Measurements from ENCODE around the gene TMEM218.

Gene TMEM218

DNA sequence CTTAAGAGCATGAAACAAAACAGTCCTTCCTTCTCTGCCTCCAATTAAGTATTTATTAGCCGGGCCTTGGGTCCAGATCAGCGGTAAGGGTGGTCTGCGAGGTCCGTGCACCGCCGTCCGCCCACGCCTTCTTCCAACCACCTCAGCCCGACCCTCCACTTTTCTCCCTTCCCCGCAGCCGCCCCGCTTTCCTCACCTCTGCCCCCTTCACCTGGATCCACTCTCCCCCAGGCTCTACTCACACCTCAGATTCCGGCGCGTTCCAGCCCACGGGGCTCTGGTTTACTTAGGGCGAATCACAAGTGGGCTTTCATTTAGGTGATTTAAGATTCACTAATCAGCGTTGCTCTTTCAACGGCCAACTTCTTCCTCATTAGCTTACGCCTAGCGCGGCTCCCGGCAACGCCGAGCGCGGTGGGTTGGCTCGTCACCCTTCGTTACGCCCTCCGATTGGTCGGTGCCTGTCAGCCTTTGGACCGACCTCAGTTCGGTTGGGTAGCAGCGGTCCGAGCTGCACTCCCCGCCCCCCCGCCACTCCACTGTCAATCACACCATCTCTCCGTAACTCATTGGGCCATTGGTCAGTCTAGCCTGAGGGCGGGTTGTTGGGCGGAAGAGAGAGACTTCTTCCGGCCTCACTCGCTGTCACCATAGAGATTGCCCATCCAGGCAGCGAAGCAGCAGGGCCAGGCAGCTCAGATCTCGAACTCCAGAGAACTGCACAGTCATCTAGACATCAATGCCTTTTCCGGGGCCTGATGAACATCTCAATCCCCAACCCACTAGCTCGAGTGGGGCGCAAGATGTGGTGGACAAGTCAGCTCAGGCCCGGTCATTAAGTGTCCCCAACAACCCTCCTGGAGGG is at the start of gene TMEM218:
Gene TMEM218 (minus strand): TSS at position 284 of the 865 bp plus-strand sequence. CDS start 9,385 bp downstream, outside the sequence.
- DNase-seq (ENCODE audit: low read depth), result peak; percentile 97
- TF ChIP-seq, protein P1, sequence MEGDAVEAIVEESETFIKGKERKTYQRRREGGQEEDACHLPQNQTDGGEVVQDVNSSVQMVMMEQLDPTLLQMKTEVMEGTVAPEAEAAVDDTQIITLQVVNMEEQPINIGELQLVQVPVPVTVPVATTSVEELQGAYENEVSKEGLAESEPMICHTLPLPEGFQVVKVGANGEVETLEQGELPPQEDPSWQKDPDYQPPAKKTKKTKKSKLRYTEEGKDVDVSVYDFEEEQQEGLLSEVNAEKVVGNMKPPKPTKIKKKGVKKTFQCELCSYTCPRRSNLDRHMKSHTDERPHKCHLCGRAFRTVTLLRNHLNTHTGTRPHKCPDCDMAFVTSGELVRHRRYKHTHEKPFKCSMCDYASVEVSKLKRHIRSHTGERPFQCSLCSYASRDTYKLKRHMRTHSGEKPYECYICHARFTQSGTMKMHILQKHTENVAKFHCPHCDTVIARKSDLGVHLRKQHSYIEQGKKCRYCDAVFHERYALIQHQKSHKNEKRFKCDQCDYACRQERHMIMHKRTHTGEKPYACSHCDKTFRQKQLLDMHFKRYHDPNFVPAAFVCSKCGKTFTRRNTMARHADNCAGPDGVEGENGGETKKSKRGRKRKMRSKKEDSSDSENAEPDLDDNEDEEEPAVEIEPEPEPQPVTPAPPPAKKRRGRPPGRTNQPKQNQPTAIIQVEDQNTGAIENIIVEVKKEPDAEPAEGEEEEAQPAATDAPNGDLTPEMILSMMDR (IDR thresholded peaks at IDR 0.05; ENCODE audit: control insufficient read depth, insufficient read depth, low read depth, low read length, missing control alignments), result no peak
- peak within 1 kb of the TSS; percentile 99 for H3K4me3 ChIP-seq (ENCODE audit: control insufficient read depth, low read depth, low read length)

DNA sequence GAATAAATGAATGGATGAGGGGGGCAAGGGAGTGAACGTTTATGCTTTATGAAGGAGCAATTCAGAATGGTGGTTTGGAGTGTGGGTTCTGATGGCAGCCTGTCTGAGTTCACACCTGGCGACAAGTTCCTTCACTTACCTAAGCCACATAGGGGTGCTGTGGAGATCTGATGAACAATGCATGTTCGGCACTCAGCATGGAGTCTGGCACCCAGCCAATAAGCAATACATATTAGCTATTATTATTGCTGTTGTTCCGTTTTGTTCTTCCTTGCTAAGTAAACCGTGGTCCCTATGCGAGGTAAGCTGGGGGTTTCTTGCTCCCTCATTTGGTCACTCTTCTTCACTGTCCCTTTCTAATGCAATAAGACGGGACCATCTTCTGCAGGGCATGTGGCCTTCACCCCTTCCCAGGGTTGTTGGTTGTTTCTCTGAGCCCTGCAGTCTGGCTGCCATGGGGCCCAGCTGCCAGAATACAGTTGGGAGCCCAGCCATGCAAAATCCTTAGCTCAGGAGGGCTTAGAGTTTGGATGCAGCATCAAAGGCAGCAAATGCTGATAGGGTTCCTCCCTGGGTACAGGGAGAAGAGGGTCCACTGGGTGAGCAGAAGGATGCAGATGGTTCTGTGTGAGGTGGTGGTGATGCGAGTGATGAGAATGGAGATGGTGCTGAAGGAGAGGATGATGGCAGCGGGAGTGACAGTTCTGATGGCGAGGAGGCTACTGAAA is 46.7 kb upstream of the TMEM218 start:
- TF ChIP-seq, protein P1 (IDR thresholded peaks at IDR 0.05; ENCODE audit: control insufficient read depth, insufficient read depth, low read depth, low read length, missing control alignments), result no peak
- DNase-seq (ENCODE audit: low read depth), result no peak
- no peak overlapping the region for H3K4me3 ChIP-seq (ENCODE audit: control insufficient read depth, low read depth, low read length)

DNA sequence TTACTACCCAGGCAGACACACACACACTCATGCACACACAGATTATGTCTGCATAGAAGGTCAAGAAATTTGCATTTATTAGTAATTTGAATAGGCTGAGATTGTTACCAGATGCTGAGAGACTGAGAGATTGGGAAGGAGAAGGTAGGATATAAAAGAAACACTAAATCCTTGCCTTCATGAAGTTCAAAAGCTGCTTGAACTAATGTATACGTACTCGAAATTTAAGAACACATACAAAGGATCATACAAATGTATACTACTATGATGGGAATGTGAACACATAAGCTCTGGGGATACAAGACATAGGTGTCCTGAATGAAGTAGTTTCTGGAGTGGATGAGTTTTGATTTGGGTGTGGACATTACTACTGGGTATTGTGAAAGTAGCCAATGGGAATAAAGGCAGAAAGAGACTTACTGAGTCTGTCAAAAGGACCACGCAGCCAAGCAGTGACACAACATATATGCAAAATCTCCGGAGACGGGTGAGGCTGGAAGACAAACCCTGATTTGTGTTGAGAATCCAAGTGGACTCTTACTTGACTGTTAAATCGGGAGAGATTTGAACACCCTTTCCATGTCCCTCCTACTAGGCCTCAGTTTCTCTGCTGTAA is 45.8 kb upstream of the TMEM218 start:
- DNase-seq (ENCODE audit: low read depth), result no peak
- TF ChIP-seq, protein P1 (IDR thresholded peaks at IDR 0.05; ENCODE audit: control insufficient read depth, insufficient read depth, low read depth, low read length, missing control alignments), result no peak
- no peak overlapping the region for H3K4me3 ChIP-seq (ENCODE audit: control insufficient read depth, low read depth, low read length)

DNA sequence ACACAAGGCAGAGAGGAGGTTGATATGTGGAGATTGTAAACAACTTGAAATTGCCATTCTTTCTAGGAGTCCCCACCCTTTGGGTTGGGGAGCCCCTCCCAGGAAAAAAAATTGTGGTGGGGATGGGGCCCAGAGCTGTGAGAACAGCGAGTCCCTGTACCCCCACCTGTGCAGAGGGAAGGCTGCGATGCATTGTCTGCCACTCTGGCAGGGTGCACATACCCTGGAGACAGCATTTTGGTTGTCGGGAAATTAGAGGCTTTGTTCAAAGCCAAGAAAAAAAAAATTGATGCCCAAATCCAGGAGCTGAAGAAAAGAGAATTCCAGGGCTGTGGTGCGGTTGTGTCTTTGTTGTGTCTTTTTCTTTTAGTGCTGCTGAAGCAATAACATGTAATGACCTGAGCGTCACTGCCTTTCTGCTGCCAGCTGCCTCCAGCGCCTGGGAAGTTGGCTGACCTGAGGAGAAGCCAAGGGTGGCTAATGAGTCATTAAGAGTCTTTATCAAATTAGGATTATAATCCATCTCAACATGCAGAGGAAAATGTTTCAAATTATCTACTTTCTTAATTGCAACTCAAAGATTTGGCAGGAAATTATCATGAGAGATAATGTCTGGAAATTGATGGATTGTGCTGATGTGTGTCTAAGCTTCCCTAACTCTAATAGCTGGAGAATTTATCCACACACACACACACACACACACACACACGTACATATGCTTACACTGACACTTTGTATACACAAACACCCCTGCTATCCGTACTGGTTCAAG is 45.1 kb upstream of the TMEM218 start:
- DNase-seq (ENCODE audit: low read depth), result no peak
- H3K4me3 ChIP-seq (ENCODE audit: control insufficient read depth, low read depth, low read length), result no peak overlapping the region
- TF ChIP-seq, protein P1 (IDR thresholded peaks at IDR 0.05; ENCODE audit: control insufficient read depth, insufficient read depth, low read depth, low read length, missing control alignments), result no peak

DNA sequence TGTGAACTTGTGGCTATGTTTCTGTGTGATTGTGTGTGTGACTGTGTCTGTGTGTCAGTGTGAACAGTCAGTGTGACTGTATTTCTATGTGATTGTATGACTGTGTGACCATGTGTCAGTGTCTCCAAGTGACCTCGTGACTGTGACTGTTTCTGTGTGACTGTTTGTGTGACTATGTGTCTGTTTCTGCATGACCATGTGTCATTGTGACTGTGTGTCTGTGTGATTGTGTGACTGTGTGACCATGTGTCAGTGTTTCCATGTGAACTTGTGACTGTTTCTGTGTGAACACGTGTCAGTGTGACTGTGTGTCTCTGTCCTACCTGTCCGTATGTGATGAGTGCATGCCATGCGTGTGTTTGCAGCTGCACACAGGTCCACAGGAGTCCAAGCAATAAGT is 44.3 kb upstream of the TMEM218 start:
- TF ChIP-seq, protein P1 (IDR thresholded peaks at IDR 0.05; ENCODE audit: control insufficient read depth, insufficient read depth, low read depth, low read length, missing control alignments), result no peak
- DNase-seq (ENCODE audit: low read depth), result no peak
- H3K4me3 ChIP-seq (ENCODE audit: control insufficient read depth, low read depth, low read length), result no peak overlapping the region

DNA sequence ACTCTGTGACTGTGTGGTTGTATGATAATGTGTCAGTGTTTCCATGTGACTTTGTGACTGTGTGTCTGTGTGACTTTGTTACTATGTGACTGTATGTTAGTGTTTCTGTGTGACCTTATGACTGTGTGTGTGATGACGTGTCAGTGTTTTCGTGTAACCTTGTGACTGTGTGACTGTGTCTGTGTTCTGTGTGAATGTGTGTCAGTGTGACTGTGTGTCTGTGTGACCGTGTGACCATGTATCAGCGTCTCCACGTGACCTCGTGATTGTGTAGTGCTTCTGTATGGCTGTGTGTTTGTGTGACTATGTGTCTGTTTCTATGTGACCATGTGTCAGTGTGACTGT is 43.6 kb upstream of the TMEM218 start:
- H3K4me3 ChIP-seq (ENCODE audit: control insufficient read depth, low read depth, low read length), result no peak overlapping the region
- TF ChIP-seq, protein P1 (IDR thresholded peaks at IDR 0.05; ENCODE audit: control insufficient read depth, insufficient read depth, low read depth, low read length, missing control alignments), result no peak
- no peak for DNase-seq (ENCODE audit: low read depth)

All from AG09309 (cell line).